Fibroblast of lung (primary cell): ENCODE data around the gene PPP3R2.

Experiments used
- EZH2 ChIP-seq: IDR thresholded peaks from 2 replicates; pipeline ENCODE4 v1.5.1; 2012; ENCODE audit warnings: low read length, control low read depth, mild to moderate bottlenecking; ENCODE audit errors: missing control alignments
- TF ChIP-seq, protein P1 (sequence below), 2 donors: IDR thresholded peaks in 1 of 2; conservative IDR thresholded peaks in 1 of 2; 1 replicate in 1 of 2; 2 replicates in 1 of 2; pipeline ENCODE4 v1.5.1; 2011 to 2012; ENCODE audit warnings: low read length in 2 of 2, control low read depth in 1 of 2, inconsistent platforms in 1 of 2, low read depth in 1 of 2, mild to moderate bottlenecking in 1 of 2

DNA sequence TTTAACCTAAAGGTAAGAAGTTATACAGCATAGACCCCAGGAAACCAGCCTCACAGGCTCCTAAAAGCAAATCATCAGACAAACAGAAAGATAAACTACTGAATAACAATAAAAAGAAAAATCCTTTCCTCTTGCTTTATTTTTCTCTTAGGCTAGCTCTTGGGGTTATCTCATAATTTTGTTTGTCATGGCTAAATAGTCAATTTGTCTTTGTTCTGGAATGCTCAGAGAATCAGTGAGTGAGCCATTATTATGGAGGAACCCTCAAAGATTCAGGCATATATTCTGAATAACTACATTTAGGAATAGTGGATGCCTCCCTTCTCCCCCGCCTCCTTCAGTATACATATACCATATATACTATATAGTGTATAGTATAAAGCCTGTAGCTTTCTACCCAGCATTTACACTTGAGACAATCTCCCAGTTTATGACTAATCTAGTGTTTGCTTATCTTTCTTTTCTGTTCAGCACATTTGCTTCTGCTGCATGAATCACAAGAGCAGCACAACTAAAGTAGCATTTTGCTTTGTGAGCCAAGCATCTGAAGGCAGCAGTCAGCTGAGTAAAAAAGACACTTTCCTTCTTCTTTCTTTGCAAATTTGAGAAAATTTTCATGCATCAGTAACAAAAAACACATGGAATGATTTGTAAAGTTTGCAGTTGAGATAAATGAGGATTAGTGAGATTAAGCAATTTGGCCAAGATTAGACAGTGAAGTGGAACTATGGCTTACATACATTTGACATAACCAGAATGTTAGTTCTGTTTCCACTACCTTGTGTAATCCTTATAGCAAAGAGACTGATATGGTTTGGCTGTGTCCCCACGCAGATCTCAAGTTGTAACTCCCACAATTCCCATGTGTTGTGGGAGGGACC, 45.3 kb upstream of the PPP3R2 start:
- TF ChIP-seq, protein P1, sequence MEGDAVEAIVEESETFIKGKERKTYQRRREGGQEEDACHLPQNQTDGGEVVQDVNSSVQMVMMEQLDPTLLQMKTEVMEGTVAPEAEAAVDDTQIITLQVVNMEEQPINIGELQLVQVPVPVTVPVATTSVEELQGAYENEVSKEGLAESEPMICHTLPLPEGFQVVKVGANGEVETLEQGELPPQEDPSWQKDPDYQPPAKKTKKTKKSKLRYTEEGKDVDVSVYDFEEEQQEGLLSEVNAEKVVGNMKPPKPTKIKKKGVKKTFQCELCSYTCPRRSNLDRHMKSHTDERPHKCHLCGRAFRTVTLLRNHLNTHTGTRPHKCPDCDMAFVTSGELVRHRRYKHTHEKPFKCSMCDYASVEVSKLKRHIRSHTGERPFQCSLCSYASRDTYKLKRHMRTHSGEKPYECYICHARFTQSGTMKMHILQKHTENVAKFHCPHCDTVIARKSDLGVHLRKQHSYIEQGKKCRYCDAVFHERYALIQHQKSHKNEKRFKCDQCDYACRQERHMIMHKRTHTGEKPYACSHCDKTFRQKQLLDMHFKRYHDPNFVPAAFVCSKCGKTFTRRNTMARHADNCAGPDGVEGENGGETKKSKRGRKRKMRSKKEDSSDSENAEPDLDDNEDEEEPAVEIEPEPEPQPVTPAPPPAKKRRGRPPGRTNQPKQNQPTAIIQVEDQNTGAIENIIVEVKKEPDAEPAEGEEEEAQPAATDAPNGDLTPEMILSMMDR (conservative IDR thresholded peaks at IDR 0.05 in 1 of 2, IDR thresholded peaks at IDR 0.05 in 1 of 2; ENCODE audit: low read depth in 1 of 2, low read length in 2 of 2) = no peak
- no peak for TF ChIP-seq EZH2
